EL (cell line): Measurements from ENCODE around the gene EI24.
"Not testable (repeated sequence)": the region's sequence is repeated elsewhere in the genome, so short reads cannot be mapped to it uniquely, and the experiment has no call there.

Source experiments
- DNase-seq: peaks from one replicate; pipeline ENCODE4 v3.0.0-alpha.2; 2016

Gene EI24

DNA sequence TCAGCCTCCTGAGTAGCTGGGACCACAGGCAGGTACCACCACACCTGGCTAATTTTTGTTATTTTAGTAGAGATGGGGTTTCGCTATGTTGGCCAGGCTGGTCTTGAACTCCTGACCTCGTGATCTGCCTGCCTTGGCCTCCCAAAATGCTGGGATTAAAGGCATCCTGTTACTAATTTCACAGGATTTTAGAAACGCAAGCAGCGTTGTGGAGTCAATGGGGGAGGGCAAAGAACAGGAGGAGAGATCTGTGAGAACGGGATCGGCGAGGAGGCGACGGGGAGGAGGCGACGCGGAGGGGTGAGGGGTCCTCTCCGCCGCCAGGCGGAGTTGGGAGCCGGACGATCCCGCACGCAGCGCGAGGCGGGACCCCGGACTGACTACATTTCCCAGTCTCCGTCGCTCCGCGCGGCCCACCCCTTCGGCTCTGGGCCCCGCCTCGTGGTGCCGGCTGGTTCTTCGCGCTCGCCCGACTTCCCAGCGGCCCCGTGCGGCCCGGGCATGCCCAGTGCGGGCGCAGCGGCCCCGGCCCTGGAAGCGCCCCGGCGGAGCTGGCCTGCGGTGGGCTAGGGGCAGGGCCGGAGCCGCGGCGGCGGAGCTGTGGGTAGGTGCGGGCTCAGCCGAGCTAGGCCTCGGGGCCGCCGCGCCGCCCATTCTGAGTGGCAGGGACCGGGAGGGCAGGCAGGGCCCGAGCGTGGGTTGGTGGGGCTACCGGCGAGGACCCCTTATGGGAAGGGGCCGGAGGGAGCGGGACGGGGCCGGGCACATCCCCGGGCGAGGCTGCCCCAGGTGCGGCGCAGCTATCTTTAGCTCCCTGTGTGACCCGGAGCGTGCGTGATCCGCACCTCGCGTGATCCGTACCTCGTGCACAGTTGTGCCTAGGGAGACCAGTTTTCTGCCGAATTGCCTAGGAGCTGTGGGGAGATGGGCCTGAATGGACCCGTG, at the start of gene EI24:
Gene EI24 (plus strand): TSS at position 508 of the 945 bp plus-strand sequence. CDS start 3,051 bp downstream, outside the sequence.
- peak; percentile 93 for DNase-seq

DNA sequence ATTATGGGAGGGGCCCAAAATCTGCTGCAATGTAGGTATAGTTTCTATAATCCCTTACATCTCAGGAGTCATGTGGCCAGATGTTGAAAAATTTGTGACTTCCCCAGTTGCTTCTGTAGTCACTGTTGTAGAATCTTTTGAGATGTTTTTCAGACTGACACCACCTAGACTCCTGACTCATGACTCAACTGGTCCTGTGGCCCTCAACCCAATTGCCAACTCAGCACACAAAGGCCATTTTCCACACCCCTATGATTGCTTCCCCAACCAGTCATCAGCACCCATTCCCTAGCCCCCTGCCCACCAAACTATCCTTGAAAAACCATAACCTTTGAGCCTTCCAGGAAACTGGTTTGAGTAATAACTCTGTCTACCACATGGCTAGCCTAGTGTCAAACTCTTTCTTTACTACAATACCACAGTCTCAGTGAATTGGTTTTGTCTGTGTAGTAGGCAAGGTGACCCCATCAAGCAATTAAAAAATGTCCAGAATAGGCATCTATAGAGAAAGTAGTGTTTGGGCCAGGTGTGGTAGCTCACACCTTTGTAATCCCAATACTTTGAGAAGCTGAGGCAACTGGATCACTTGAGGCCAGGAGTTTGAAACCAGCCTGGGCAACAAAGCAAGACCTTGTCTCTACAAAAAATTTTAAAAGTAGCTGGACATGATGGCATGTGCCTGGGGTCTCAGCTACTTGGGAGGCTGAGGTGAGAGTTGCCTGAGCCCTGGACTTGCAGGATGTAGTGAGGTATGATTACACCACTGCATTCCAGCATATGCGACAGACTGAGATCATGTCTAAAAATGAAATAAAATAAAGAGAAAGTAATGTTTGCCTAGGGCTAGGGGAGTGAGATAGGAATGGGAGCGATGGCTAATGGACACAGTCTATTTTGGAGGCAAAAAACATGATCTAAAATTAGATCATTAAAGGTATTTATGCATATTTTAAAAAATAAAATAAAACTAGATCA, 49.1 kb upstream of the EI24 start:
- DNase-seq = no peak

DNA sequence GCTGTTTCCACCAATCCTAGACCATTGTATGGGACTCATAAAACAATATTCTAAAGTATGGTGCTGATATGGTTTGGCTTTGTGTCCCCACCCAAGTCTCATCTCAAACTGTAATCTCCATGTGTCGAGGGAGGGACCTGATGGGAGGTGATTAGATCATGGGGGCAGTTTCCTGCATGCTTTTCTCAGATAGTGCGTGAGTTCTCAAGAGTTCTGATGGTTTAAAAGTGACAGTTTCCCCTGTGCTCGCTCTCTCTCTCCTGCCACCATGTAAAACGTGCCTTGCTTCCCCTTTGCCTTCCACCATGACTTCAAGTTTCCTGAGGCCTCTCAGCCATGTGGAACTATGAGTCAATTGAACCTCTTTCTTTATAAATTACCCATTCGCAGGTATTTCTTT, 44.0 kb upstream of the EI24 start:
- no peak for DNase-seq

DNA sequence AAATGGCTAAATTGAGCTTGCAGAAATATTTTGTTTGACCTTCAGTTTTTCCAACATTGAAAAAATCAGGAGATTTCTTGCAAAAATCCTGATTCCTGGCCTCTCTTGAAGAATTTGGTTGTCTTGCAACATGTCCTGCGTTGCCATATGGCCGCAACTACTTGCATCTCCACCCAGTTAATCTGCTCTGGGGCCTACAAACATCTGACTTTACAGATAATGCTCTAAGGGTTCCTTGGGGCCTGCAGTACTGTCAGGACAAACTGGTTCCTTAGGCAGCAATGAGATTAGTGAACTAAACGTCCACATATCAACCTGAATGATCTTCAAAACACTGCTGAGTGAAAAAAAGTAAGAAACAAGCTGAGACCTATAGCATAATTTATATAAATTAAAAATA, 36.6 kb upstream of the EI24 start:
- DNase-seq = no peak

DNA sequence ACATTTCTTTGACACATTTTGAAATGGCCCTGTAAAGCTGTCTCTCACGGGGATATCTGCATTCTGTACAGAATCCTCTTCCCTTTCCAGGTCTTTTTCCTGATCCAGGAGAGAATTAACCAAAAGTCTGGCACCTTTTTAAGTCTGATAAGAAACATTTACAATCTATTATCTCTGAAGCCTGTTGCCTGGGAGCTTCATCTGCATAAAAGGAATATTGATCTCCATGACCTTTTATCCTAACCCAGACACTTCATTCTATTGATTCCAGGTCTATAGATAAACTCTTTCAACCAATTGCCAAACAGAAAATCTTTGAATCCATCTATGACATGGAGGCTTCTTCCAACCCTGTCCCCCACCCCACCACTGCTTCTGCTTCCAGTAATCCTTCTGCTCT, 33.7 kb upstream of the EI24 start:
- DNase-seq = no peak

DNA sequence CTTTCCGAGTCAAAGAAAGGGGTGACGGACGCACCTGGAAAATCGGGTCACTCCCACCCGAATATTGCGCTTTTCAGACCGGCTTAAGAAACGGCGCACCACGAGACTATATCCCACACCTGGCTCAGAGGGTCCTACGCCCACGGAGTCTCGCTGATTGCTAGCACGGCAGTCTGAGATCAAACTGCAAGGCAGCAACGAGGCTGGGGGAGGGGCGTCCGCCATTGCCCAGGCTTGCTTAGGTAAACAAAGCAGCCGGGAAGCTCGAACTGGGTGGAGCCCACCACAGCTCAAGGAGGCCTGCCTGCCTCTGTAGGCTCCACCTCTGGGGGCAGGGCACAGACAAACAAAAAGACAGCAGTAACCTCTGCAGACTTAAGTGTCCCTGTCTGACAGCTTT, 32.4 kb upstream of the EI24 start:
- not testable (repeated sequence) for DNase-seq

DNA sequence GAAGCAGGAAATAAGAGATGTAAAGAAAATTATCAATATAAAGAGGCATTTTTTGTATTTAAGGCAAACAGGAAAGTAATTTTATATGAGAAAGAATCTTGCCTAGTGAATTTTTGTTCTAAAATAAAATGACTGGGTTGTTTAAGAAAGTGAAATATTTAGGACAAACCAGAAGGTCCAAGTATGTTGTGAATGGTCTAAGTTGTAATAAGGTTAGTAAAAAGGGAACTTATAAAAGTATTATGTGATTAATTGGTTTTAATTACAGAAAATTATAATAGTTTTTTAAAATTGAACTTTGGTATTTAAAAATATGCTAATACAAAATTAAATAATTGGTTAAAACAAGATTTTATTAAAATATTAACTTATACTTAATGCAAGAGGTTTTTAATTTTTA, 26.6 kb upstream of the EI24 start:
- DNase-seq = no peak

DNA sequence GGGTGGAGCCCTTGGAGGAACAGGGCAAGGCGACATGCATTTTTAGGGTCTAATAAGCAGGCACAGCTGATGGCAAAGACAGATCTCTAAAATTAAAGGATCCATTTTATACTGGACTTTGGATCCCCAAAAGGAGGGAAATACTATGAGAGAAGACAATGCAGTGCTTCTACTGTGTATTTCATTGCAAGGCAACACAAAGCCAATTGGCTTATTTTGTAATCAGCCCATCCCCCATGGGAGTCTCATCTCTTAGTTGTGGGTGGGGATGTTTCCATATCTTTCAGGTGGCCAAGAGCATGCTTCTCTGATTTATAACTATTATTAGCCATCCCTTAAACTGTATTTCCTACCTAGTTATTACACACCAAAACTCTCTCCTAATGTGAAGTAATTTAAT, 18.5 kb upstream of the EI24 start:
- no peak for DNase-seq

DNA sequence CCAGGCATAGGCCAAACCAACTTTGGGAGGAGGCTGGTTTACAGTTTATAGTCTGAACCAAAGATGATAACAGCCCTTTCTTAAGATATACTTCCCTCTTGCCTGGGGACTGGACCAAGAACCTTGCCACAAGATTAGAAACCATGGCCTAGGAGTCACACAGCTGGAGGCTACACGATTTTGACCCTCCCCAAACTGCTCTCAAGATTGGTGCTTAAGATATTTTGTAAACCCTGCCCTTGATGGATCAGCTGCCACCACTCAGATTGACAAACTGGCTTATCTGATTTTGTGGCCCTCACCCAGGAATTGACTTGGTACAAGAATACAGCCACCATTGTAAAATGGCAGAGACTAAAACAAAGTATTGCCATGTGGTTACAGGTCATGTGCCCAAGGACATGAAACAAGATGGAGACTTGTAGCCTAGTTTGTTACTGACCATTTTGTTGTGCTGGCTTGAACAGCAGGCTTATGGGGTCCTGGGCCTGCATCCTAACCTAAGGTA, 17.4 kb upstream of the EI24 start:
- DNase-seq = no peak

DNA sequence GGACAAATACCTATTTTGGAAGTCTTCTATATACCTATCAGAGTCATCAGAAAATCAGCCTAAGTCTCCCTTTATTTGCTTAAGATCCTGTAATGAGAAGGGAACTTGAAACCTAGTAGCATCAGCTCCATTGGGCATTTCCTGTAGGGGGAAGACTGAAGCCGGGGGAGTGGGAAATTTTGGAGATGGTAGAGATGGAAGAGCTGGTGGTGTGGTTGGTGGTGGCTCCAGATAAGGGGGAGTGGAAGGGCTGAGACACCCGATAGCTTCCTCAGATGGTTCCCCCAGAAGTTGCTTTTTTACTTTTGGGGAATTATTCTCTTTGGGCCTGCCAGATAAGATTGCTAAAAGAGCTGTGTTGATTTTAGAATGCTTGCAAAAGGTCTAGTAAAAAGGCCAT, 16.4 kb upstream of the EI24 start:
- no peak for DNase-seq

DNA sequence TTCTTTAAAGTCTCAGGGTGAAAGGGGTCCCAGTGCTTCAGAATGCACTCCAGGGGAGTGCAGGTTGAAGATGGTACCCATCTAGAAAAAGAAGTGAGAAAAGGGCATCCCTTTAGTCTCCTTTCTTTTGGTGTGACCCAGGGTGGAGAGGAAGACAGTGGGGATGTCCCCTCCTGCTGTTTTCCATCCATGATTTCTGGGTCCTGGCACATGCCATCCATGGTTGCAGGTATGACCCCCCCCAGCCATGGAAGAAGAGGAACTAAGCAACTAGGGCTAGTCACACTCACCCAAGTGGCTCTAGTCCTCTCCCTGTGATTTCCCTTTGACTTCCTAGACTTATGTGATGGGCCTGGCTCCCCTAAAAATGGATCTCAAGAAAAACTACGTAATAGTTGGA, 15.9 kb upstream of the EI24 start:
- no peak for DNase-seq

DNA sequence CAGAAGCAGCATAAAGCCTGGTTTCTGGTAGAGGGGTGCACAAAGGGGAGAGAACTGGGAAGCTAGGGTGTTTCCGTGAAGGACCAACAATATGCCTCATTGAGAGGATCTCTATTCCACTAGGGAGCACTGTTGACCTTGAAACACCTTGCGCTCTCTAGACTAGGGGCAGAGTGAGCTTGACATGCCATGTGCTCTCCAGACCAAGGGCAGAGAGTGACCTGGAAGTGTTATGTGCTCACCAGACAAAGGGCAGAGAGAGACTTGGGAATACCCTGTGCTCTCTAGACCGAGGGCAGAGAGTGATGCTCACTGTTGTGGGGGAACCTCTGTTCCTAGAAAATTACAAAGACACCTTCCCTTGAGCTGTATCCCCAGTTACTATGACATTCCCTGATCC, 15.2 kb upstream of the EI24 start:
- no peak for DNase-seq

DNA sequence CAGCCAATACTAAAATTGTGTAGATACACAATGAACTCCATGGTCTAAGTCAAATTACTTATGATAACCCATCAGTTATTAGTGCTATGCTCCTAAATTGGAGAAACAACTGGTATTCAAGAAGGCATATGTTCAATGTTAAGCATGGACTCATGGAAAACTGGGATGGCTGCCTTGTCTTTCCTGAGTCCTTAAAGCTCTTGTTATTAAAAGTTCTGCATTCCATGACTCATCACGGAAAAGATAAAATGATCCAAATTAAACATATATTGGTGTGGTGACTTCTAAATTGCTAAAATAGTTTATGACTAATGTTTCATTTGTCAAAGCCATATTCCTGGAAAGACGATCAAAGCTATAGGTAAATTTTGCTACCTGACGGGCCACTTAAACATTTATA, 9.4 kb upstream of the EI24 start:
- DNase-seq = peak; percentile 1

DNA sequence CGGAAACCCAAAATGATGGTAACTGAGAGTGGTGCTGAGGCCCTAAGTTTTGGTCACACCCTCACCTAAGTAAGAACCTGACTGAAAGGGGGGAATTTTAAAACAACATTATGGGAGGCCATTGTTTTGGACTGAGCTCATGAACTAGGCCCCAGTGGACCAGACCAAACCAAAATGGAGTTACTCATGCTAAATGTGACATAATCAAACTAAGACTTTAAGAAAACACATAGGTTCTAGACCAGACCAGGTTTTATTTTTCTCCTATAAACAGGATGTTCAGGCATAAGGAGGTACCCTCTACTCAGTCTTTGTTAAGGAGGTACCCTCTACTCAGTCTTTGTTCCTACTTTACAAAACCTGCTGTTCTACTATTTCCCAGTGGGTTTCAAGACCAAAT, 7.4 kb upstream of the EI24 start:
- no peak for DNase-seq

DNA sequence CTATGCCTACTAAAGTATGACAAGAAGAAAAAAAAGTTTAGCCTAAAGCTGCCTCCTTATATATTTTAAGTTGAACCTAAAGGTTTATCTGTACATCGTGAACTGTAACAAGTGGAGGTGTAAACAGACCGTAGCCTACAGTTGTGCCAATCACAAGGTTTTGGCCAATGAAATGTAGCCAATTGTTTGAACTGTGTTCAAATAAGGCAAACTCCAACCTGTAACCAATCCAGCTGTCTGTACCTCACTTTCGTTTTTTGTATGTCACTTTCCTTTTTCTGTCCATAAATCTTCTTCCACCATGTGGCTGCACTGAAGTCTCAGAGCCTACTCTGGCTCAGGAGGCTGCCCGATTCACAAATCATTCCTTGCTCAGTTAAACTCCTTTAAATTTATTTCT, 6.8 kb upstream of the EI24 start:
- no peak for DNase-seq

DNA sequence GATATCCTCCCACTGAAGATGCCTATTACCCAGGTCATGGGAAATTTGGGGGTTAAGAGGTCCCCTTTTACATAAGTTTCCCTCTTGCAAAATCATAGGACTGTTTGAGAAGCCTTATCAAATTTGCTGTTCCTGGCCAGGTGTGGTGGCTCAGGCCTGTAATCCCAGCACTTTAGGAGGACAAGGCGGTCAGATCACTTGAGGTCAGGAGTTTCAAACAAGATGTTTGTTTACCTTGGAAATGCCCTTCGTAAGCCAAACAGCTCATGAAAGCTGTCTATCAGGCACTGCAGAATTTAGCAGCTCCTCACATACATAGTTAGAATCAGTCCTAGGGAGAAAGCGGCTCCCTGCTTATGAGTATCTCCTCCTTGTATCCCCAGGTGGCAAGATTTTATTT, 4.9 kb upstream of the EI24 start:
- DNase-seq = no peak

DNA sequence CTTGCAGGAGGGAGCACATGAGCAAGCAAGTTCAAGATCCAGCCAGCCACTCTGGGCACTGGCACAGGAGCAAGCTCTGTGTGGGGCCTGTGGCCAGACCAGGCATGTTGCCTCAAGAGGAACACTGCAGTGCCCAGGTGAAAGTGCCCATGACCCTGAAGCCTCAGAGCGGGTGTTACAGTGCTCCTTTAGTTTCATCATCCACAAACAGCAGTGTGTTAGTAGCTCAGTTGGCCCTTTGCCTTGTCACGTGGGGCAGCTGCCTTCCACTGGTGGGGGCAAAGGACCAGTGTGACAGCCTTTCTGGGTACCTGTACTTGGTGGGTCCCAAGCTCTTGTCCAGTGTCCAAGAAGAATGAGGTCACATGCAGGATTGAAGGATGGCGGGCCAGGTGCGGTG, 3.0 kb upstream of the EI24 start:
- DNase-seq = no peak

DNA sequence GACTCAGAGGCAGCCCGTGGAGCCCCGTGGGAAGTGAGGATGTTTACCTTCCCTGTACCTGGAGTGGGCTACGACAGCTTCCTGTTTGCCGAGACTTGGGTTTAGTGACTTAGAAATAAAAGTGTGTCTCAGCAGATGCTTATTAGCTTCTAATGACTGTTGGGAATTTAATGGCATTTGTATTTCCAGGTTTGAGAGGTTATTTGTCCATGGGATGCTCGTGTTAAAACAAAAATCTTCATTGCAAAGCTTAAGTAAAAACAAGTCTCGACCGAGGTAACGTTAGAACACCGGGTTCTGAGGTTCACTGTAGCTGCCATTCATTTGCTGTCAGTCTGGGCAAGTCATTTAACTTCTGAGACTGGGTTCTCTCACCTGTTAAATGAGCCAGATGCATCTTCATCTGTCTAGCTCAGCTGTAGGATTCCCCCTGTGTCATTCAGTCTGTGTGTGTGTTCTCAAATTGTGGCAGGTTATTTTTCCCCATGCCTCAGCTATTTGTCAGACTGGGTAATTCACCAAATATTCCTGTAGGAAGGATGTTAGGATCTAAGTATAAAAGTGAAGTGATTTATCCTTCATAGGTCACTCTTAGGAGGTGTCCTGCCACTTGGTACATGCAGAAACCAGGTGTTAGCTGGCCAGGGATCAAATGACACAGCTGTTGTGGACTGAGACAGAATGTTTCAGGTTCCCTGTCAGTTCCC, 791 bp downstream of the EI24 start:
- DNase-seq = peak; percentile 14

DNA sequence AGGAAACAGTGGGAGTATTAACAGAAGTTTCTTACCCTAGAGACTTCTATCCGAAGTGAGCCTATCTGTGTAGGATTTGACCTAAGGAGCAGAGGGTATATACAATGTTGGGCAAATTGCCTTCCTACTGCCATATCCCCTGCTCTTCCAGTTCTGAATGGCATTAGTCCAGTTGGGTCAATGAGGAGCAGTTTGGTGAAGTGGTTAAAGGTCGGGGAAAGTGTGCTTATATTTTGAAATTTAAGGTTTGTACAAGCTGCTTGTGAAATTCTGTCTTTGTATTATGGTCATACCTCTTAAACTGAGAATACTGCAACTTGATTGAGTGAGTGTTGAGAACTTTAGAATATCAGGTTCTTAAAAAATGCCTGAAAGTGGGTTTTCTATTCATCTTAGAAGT, 1.7 kb downstream of the EI24 start:
- DNase-seq = no peak

DNA sequence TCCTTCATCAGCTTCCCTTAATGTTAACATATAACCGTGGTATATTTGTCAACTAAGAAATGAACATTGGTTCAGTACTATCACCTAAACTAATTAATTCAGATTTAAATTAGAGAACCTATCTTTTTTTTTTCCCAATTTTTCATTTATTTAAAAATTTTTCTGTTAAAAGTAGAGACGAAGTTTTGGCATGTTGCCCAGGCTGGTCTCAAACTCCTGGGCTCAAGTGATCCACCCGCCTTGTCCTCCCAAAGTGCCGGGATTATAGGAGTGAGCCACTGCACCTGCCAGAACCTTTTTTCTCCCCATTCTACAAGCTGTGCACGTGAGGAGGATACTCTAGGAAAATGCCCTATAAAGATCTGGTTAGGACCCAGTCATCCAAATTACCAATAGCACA, 3.6 kb downstream of the EI24 start:
- no peak for DNase-seq

DNA sequence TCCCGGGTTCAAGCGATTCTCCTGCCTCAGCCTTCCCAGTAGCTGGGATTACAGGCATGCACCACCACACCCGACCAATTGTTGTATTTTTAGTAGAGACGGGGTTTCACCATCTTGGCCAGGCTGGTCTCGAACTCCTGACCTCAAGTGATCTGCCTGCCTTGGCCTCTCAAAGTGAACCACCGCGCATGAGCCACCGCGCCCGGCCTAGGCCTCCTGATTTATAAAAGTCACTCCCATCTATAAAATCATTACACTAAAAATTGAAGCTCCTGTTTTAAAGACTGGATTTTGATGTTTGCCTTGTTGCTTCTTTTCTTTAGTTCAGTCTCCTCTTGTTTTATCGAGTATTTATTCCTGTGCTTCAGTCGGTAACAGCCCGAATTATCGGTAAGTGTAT, 7.9 kb downstream of the EI24 start:
- not testable (repeated sequence) for DNase-seq

DNA sequence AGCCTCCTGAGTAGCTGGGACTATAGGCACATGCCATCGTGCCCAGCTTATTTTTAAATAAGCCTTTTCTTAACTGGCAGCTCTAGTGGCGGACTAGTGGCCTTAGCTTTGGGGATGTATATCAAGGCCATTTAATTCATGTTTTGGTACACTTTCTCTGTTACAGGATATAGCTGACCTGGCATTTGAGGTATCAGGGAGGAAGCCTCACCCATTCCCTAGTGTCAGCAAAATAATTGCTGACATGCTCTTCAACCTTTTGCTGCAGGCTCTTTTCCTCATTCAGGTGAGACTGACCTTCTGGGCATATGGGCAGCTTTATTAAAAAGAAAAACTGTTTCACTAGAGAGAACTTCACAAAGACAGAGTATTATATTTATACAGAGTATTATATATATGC, 9.5 kb downstream of the EI24 start:
- no peak for DNase-seq

DNA sequence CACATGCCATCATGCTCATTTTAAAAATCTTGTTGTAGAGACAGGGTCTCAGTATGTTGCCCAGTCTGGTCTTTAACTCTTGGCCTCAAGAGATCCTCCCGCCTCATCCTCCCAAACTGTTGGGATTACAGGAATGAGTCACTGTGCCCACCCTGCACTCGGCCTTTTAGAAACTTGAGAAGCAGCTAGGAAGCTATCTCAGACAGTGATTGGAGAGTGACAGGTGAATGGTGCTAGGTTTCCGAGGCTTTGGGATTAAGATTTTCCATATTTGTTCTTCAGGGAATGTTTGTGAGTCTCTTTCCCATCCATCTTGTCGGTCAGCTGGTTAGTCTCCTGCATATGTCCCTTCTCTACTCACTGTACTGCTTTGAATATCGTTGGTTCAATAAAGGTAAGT, 10.5 kb downstream of the EI24 start:
- DNase-seq = no peak
